Stomach (tissue), 4 donors: ENCODE measurements around the gene FAM241B.

Experiments
- POLR2A ChIP-seq, 4 donors: fragments of 450-650 bp; IDR thresholded peaks; one replicate each; pipeline ENCODE4 v1.6.1; 2016; ENCODE audit warnings: antibody characterized with exemption in 4 of 4, control low read depth in 2 of 4, mild to moderate bottlenecking in 1 of 4, moderate library complexity in 1 of 4
- POLR2AphosphoS5 ChIP-seq, 3 donors: sonication (generic); formaldehyde crosslinking; IDR thresholded peaks; one replicate each; pipeline ENCODE4 v1.6.1; 2016; ENCODE audit warnings: antibody characterized with exemption in 3 of 3
- TF ChIP-seq, protein P1 (sequence below), 7 experiments: fragments of 450-650 bp in 4 of 7; fragments of 200-600 bp in 3 of 7; sonication (generic) in 3 of 7; IDR thresholded peaks; one replicate each; pipeline ENCODE4 v1.5.1; 2016 to 2019; ENCODE audit warnings: antibody characterized with exemption in 7 of 7, control low read depth in 2 of 7, mild to moderate bottlenecking in 1 of 7

DNA sequence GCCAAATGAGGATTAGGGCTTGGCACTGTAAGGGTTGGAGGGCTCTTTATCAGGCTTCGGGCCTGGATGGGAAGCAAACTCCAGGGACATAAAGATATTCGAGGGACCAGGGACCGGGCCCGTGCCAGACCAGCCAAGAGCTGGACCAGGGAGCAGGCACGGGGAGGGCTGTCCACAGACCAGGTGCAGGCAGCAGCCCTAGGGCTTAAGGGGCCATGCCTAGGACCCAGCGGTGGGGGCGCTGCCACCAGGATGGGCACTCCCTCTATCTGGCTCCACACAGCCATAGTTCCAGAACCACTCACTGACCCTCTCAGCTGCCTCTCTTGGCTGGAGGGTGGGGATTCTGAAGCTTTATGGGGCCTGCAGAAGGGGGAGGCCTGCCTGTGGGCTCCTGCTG, 32.9 kb downstream of the FAM241B start:
- TF ChIP-seq POLR2A (IDR thresholded peaks at IDR 0.05) (no peak), POLR2AphosphoS5 (IDR thresholded peaks at IDR 0.05) (no peak)
- TF ChIP-seq, protein P1, sequence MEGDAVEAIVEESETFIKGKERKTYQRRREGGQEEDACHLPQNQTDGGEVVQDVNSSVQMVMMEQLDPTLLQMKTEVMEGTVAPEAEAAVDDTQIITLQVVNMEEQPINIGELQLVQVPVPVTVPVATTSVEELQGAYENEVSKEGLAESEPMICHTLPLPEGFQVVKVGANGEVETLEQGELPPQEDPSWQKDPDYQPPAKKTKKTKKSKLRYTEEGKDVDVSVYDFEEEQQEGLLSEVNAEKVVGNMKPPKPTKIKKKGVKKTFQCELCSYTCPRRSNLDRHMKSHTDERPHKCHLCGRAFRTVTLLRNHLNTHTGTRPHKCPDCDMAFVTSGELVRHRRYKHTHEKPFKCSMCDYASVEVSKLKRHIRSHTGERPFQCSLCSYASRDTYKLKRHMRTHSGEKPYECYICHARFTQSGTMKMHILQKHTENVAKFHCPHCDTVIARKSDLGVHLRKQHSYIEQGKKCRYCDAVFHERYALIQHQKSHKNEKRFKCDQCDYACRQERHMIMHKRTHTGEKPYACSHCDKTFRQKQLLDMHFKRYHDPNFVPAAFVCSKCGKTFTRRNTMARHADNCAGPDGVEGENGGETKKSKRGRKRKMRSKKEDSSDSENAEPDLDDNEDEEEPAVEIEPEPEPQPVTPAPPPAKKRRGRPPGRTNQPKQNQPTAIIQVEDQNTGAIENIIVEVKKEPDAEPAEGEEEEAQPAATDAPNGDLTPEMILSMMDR (IDR thresholded peaks at IDR 0.05) = no peak
